ENCODE data around the gene LRRC7. TPM values are rescaled to one million over a fixed set of nuclear protein-coding genes. Genes with fewer than 3 reads are reported as not detected.
A peak's percentile ranks its signal among the peaks of the same experiment; 100 is the strongest.

The LRRC7 gene
- total and polyA plus RNA-seq, 9 donors: 0.01 to 0.45 (median 0.13) TPM; not detected in 4

GRCh38 chr1:69551476-69552324 is 16.0 kb upstream of the LRRC7 start:
- DNase-seq: no peak
- no peaks in the 10 kb centered on the region for H3K9me3 ChIP-seq
- intact Hi-C loops (cut with DNase I): no loop called here
- H3K4me1 ChIP-seq (ENCODE audit: insufficient read depth): no peaks in the 10 kb centered on the region
- no peaks in the 10 kb centered on the region for H3K27me3 ChIP-seq
- no peak overlapping the region for H3K27ac ChIP-seq
- no peak overlapping the region for H3K4me3 ChIP-seq
- no peak for TF ChIP-seq EP300 (IDR thresholded peaks at IDR 0.05)
- TF ChIP-seq POLR2A (IDR thresholded peaks at IDR 0.05): no peak
- no peak for TF ChIP-seq CTCF (IDR thresholded peaks at IDR 0.05)
- H3K36me3 ChIP-seq: no peaks in the 10 kb centered on the region
- WGBS, 3 donors: 88 to 91% (median 91%) methylated on average over 8 of the region's 8 CpGs

GRCh38 chr1:69553726-69554125 is 14.0 kb upstream of the LRRC7 start:
- intact Hi-C loops (cut with DNase I): no loop called here
- WGBS, 3 donors: 78 to 91% (median 89%) methylated on average over 1 of the region's 1 CpG
- Histone ChIP-seq H3K27me3 (no peaks in the 10 kb centered on the region), H3K9me3 (no peaks in the 10 kb centered on the region), H3K4me1 (ENCODE audit: insufficient read depth) (no peaks in the 10 kb centered on the region), H3K4me3 (no peak overlapping the region), H3K27ac (no peak overlapping the region), H3K36me3 (no peaks in the 10 kb centered on the region)
- no peak for DNase-seq
- TF ChIP-seq POLR2A (IDR thresholded peaks at IDR 0.05) (no peak), CTCF (IDR thresholded peaks at IDR 0.05) (no peak), EP300 (IDR thresholded peaks at IDR 0.05) (no peak)

- Histone ChIP-seq H3K36me3 (no peaks in the 10 kb centered on the region), H3K27ac (no peak overlapping the region)
Measured at GRCh38 chr1:69568421-69569174, 876 bp downstream of the LRRC7 start.

GRCh38 chr1:69569175-69569541 is 1.4 kb downstream of the LRRC7 start:
- WGBS, 3 donors: 1 to 2% (median 2%) methylated on average over 12 of the region's 12 CpGs
- DNase-seq: no peak
- no peaks in the 10 kb centered on the region for H3K9me3 ChIP-seq
- no peak overlapping the region for H3K27ac ChIP-seq
- H3K36me3 ChIP-seq: no peaks in the 10 kb centered on the region
- H3K27me3 ChIP-seq: no peaks in the 10 kb centered on the region
- no peak for TF ChIP-seq POLR2A (IDR thresholded peaks at IDR 0.05)
- TF ChIP-seq EP300 (IDR thresholded peaks at IDR 0.05): no peak
- H3K4me1 ChIP-seq (ENCODE audit: insufficient read depth): peaks cover 7% of the 10 kb centered on the region
- intact Hi-C loops (cut with DNase I): no loop called here
- no peak overlapping the region for H3K4me3 ChIP-seq

More at GRCh38 chr1:69568421-69569174, 876 bp downstream of the LRRC7 start:
- intact Hi-C loops (cut with DNase I): no loop called here
- peak overlapping the region; percentile 24 for H3K4me3 ChIP-seq
- WGBS, 3 donors: 1 to 2% (median 1%) methylated on average over 39 to 47 of the region's 47 CpGs
- no peaks in the 10 kb centered on the region for H3K9me3 ChIP-seq
- peaks cover 7% of the 10 kb centered on the region for H3K4me1 ChIP-seq (ENCODE audit: insufficient read depth)
- TF ChIP-seq CTCF (IDR thresholded peaks at IDR 0.05) (no peak), POLR2A (IDR thresholded peaks at IDR 0.05) (no peak), EP300 (IDR thresholded peaks at IDR 0.05) (no peak)
- peak in 1 of 5 donors; percentile 9 for DNase-seq
- no peaks in the 10 kb centered on the region for H3K27me3 ChIP-seq

All from ovary (tissue), 9 donors.